Peyer's patch (tissue), 4 donors: ENCODE measurements around the gene PROK1.

Experiments used
- POLR2A ChIP-seq, 2 donors: fragments of 450-650 bp; IDR thresholded peaks; one replicate each; pipeline ENCODE4 v1.5.1; 2017; ENCODE audit warnings: antibody characterized with exemption in 2 of 2, mild to moderate bottlenecking in 2 of 2, moderate library complexity in 2 of 2
- TF ChIP-seq, protein P1 (sequence below), 6 experiments: fragments of 450-650 bp in 4 of 6; fragments of 200-600 bp in 2 of 6; sonication (generic) in 1 of 6; IDR thresholded peaks; one replicate each; pipeline ENCODE4 v1.5.1; 2017 to 2019; ENCODE audit warnings: antibody characterized with exemption in 6 of 6, mild to moderate bottlenecking in 3 of 6, moderate library complexity in 1 of 6

- TF ChIP-seq, protein P1, sequence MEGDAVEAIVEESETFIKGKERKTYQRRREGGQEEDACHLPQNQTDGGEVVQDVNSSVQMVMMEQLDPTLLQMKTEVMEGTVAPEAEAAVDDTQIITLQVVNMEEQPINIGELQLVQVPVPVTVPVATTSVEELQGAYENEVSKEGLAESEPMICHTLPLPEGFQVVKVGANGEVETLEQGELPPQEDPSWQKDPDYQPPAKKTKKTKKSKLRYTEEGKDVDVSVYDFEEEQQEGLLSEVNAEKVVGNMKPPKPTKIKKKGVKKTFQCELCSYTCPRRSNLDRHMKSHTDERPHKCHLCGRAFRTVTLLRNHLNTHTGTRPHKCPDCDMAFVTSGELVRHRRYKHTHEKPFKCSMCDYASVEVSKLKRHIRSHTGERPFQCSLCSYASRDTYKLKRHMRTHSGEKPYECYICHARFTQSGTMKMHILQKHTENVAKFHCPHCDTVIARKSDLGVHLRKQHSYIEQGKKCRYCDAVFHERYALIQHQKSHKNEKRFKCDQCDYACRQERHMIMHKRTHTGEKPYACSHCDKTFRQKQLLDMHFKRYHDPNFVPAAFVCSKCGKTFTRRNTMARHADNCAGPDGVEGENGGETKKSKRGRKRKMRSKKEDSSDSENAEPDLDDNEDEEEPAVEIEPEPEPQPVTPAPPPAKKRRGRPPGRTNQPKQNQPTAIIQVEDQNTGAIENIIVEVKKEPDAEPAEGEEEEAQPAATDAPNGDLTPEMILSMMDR (IDR thresholded peaks at IDR 0.05) = no peak
- TF ChIP-seq POLR2A (IDR thresholded peaks at IDR 0.05) = no peak
Observed at GRCh38 chr1:110452330-110452729, 1.4 kb downstream of the PROK1 start.
